GM18526 (cell line): ENCODE results near the gene RGS7BP.

Experiments
- POLR2A ChIP-seq: IDR thresholded peaks from 3 replicates; pipeline ENCODE4 v1.6.1; 2011; ENCODE audit not compliant: insufficient read length; ENCODE audit errors: extremely low read depth

RGS7BP gene

DNA sequence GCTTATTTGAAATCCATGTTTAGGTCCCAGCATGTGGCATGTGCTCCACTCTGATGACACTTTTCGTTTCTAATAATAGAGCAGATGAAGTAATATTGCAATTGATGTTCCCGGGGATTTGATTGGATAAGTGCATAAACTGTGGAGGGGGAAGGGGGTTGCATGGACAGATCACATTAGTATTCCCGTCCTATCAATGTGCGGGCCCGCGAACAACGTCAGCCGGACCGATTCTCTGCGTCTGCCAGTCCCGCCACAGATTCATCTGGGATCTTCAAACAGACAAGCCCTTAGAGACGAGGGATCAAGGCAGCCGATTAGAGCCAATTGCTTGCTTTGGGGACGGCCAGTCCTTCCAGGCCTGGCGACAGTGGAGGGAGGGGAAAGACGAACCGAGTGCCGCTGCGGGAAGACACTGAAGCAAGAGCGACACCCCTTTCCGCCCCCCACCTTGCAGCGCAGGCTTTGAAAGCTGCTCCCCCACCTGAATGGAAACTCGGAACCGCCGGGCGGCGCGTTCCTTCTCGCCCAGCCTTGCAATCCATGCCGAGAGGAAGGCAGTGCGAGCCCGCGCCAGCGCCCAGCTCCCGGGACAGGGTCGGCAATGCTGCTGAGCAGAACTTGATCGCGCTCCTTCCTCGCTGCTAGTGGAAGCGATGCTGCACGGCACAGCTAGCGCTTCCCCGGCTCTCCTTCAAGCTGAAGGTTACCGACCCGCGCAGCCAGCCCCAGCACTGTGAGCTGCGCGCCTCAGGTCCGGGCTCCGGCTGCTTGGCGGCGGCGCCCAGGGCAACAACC is at the start of gene RGS7BP:
Gene RGS7BP, plus strand, starts transcription at position 247 of the 798 bp plus-strand sequence. CDS start 610 bp downstream, outside the sequence.
- TF ChIP-seq POLR2A: no peak

DNA sequence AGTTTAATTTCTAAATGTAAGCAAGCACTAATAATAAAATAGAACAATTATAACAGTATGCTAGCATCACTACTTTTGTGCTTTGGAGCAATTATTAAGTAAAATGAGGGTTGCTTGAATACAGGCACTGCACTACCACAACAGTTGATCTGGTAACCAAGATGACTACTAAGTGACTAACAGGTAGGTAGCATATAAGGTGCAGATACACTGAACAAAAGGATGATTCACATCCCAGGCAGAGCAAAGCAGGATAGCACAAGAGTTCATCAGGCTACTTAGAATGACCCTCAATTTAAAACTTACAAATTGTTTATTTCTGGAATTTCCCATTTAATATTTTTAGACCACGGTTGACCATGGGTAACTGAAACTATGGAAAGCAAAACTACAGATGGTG is 48.0 kb upstream of the RGS7BP start:
- TF ChIP-seq POLR2A: no peak

- no peak for TF ChIP-seq POLR2A
These were observed 46.9 kb upstream of the RGS7BP start for GRCh38 chr5:64458948-64459347.

DNA sequence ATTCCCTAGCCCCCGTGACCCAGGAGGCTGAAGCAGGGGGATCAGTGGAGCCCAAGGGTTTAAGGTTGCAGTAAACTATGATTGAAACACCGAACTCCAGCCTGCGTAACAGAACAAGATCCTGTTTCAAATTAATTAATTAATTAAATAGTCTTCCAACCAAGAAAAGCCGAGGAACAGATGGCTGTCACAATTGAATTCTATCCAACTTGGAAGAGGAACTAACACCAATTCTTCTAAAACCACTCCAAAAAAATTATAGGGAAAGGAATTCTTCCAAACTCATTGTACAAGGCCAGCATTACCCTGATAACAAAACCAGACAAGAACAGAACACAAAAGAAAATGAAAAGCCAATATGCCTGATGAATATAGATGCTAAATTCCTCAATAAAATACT is 43.4 kb upstream of the RGS7BP start:
- TF ChIP-seq POLR2A: no peak

- TF ChIP-seq POLR2A: no peak
These were observed 19.7 kb upstream of the RGS7BP start for GRCh38 chr5:64486163-64486562.

DNA sequence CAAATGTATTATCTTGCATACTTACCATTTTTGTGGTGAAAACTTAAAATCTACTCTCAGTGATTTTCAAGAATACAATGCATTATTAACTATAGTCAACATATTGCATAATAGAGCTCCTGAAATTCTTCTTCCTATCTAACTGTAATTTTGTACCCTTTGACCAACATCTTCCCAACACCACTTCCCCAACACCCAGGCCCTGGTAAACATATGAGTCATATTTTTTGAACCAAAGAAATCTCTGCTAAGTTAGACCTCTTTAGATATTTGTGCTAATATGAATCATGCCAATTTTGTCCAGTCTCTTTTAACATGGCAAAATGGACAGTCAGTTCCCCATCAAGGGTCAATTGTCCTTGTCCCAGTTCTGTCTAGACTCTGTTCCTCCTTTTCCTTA is 18.5 kb upstream of the RGS7BP start:
- no peak for TF ChIP-seq POLR2A

- TF ChIP-seq POLR2A: no peak
These were observed 16.0 kb upstream of the RGS7BP start for GRCh38 chr5:64489857-64490256.

DNA sequence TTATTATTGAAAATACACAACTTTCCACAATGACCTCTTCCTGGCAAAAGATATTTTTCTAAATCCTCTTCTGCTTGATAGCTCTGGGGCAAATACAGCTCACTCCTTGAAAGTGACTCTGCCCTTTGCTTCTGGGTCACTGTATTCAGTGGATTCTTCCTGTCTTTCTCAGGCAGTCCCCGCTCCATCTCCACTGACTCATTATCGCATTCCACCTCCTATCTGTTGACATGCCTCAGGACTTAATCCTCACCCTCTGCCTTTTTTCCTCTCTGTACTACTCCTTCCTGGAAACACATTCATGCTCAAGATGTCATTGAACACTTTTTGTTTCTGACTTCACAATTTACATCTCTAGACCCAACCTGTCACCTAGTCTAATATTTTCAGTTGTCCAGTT is 8.4 kb upstream of the RGS7BP start:
- TF ChIP-seq POLR2A: no peak

DNA sequence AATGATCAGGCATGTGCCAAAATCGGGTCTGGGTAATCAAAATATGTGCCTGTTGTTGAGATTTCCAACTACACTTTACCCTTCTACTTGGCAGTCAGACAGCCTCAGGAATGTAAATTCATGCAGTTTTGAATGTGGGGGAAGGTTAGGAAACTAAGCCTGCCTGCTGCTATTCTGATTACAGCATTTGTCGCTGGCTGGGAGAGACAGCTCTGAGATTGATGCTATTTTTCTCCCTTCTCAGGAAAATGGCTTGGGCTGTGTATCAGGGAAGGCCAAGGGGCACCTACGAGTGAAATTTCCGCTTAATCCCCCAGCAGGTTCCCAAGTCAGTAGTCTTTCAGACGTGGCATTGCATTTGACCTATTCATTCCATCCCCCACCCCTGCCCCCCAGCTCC is 3.6 kb upstream of the RGS7BP start:
- no peak for TF ChIP-seq POLR2A

DNA sequence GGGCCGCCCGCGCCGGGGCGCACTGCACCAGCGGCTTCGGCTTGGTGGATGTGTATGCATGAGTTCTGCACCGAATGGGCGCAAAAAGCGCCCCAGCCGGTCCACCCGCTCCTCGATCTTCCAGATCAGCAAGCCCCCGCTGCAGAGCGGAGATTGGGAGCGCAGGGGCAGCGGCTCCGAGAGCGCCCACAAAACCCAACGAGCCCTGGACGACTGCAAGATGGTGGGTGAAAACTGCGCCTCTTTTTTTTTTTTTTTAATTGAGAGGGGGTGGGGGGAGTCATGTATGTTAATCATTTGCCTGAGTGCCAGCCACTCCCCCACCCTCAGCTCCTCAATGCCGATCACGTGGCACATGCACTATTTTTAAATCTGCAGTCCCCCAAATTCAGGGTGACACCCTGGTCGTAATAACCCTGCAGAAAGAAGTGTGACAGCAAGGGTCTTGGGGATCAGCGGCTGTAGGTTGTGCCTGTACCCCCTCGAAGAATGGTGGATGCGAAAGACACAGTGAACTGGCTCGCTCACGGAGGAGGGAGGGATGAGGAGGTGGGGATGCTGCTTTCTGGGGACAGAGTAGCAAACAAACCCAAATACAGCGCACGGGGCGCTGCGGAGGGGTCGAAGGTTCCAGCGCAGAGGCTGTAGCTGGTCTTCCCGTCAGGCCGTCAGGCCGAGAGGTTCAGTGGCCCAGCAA is 900 bp downstream of the RGS7BP start:
- no peak for TF ChIP-seq POLR2A

- no peak for TF ChIP-seq POLR2A
These were observed 1.4 kb downstream of the RGS7BP start for GRCh38 chr5:64507264-64507605.

GRCh38 chr5:64509828-64510227 is 4.0 kb downstream of the RGS7BP start:
- no peak for TF ChIP-seq POLR2A

DNA sequence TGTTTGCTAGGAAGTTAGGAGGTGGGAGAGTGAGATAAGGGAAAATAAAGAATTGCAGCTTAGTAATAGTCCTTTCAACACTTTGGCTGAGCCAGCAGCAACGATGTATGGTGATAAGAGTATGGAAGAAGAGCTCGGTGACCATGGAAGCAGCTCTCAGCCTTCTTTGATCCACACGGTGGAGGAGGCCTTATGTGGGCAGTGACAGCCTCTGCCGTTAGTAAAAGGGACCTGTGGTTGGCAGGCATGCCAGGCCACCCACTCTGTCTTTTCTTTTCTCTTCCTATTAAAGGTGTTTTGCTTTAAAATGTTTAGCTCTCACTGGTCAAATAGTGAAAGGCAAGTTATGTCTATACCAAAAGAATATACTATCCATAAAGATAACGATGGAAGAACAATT is 7.7 kb downstream of the RGS7BP start:
- no peak for TF ChIP-seq POLR2A

DNA sequence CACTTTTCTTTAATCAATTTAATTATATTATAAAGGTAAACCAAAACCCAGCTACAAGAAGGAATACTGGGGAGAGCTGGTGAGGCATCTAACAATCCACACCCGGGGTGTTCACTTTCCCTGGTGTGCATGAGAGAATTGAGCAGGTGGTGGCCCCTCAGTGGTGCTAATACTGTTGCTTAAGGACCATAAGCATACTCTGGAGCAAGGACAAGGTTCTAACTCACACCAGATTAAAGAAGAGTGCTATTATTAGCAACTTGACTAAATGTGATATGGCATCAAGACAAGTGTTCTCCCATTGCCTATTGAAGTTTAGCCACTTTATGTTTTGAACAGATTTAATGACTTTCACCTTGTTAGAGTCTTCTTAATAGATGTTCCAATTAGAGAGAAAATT is 8.8 kb downstream of the RGS7BP start:
- TF ChIP-seq POLR2A: no peak

DNA sequence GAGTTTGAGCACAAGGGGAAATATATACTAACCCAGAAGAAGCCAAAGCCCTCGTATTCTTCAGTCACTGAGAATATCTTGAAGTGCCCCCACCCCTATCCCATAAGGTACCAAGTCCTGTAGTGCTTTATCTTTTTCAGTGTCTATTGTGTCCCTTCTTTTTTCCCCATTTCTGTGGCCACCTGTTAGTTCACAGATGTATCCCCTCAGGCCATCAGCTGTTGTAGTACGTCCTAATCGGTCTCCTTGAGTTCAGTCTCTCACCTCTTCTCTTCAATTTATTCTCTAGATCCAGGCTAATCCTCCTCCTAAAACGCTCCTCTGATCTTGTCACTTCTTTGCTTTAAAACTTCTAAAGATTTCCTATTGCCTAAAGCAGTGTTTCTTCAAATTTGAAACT is 10.4 kb downstream of the RGS7BP start:
- TF ChIP-seq POLR2A: no peak

DNA sequence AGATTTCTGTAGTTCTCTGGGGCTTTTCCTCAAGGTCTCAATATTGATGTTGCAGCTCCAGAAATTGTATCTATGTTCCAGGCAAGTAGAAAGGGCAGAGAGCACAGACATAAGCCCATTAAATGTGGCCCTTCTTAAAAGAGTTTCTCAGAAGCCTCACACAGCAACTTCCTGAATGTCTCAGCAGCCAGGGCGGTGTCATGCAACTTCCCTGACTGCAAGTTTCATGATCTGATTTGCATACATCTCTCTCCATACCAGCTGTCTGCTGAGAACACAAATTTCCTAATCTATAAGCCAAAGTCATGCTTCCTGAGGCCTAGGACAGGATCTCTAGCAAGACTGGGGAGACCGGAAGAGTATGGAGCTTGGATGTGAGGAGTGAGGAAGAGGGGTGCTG is 13.0 kb downstream of the RGS7BP start:
- TF ChIP-seq POLR2A: no peak

- no peak for TF ChIP-seq POLR2A
These were observed 13.4 kb downstream of the RGS7BP start for GRCh38 chr5:64519263-64519662.

DNA sequence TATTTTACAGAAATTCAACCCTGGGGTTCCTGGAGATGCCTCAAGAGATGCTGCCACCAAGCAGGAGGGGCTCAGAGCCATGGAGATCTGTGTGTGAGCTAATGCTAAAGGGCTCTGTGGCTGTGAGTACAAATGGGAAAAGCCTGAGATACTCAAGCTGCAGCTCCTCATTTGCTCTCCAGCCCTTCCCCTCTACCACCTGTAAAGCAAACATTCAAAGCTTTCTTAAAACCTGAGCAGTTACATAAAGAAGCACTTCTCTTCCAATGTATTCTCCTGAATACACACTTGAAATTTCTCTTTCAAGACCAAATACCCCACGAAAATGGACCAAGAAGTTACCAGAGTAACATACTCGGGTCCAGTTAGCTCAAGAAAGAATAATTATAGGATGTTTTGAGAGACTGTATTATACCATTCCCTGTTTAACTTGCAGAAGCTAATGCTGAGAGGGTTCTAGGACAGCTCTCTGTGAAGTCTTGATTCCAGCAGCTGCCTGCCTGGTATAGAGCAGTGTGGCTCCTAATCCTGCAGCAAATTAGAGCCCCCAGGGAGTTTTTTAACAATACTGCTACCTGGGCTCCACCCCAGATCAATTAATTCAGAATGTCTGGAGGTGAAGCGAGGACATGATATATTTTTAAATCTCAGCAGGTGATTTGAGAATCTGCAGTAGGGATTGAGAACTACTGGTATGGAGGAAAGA is 21.1 kb downstream of the RGS7BP start:
- TF ChIP-seq POLR2A: no peak
